SW 1271 (cell line): ENCODE measurements around the gene ZNF771.

Experiments used
- DNase-seq, 2 experiments: peaks; one replicate each; lab custom pipeline; 2025; lab: John Stamatoyannopoulos, UW

ZNF771 gene

GRCh38 chr16:30407102-30407803 lies at the start of gene ZNF771:
Gene ZNF771, plus strand, starts transcription at chr16:30407606. Its CDS starts 448 bp downstream, at chr16:30408054.
- DNase-seq = peak; percentile 61 to 86

GRCh38 chr16:30357715-30358576 lies 49.5 kb upstream of the ZNF771 start:
- no peak for DNase-seq

GRCh38 chr16:30358577-30358936 lies 48.8 kb upstream of the ZNF771 start:
- no peak for DNase-seq

- no peak for DNase-seq
Observed at GRCh38 chr16:30358990-30359870, 48.2 kb upstream of the ZNF771 start.

DNA sequence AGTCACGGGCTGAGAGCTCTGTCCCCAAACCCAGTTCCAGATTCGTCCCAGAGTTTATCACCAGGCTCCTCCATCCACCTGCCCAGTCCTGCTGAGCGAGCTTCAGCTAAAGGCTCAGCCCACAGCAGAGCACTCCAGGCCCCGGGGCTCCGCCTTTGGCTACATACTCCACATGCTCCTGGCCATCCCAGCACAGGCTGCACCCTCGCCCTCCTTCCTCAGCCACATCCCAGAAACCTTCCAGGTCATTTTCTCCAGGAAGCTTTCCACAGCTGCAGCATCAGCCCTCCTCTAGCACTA lies 47.6 kb upstream of the ZNF771 start:
- no peak for DNase-seq

GRCh38 chr16:30361180-30361579 lies 46.2 kb upstream of the ZNF771 start:
- DNase-seq = no peak

GRCh38 chr16:30365200-30365599 lies 42.2 kb upstream of the ZNF771 start:
- no peak for DNase-seq

- no peak for DNase-seq
Observed at GRCh38 chr16:30366511-30366910, 40.9 kb upstream of the ZNF771 start.

DNA sequence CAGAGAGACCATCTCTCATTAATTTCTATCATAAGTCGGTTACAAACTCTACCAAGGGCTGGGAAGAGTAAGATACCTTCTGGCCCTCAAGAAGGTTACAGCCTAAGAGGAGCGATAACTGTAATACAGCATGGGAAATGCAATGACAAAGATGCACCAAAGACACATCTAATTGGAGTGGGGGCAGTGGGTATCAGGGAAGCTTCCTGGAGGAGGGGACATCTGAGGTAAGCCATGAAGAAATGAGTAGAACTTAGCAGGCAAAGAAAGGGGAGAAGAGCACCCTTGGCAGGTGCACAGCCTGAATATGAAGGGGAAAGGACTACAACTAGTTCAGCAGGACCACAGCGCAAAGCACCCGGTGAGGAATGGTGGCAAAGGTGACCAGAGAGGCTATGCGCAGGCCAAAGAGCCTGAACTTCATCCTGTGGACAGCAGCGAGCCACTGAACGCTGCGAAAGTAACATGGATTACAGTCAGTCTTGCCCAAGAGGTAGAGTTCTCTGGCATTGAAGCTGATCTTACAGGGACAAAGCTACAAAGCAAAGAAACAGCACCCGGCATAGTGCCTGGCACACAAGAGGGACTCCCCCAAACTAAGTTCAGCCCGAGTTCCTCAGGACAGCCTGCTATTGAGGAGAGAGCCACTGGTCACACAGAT lies 39.9 kb upstream of the ZNF771 start:
- DNase-seq = no peak

DNA sequence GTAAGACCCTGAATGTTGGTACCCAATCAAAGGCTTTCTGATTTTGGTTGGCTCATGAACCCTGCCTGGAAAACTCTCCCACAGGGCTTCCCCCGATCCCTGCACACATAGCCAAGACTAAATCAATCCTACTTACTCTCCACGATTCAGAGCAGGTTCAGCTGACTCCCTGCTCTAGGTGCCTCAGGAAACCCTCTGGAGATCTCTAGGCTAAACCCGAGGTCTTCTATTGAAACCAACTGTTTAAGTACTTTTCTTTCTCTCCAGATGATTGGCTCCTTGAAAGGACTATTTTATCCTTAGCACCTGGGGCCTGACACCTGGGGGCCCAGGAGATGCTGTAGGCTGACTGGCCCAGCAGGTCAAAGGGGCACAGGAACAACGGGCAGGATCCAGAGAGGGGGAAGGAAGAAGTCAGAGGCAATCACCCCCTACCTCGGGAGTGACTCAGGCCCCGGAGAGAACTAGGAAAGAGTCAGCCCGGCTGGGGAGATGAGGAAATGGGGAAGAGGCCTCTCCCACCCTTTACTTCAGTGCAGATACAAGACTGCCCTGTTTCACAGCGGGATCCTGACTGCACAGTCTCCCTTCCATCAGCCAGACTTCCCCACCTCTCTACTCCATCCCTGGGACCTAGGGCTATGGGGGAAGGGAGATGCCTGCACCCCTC lies 39.1 kb upstream of the ZNF771 start:
- DNase-seq = no peak

DNA sequence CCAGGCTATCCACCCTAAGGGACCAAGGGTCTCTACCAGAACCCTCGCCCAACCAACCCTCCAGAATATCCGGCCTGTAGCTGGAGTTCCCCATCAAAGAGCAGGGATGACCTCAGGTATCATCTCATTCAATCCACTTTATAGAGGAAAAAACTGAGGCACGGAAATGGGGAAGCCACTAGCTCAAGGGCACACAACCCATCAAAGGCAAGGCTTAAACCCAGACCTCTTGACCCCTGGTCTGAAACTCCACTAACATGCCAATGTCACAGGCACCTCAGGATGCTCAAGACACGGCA lies 38.7 kb upstream of the ZNF771 start:
- no peak for DNase-seq

GRCh38 chr16:30369091-30369937 lies 38.1 kb upstream of the ZNF771 start:
- no peak for DNase-seq

DNA sequence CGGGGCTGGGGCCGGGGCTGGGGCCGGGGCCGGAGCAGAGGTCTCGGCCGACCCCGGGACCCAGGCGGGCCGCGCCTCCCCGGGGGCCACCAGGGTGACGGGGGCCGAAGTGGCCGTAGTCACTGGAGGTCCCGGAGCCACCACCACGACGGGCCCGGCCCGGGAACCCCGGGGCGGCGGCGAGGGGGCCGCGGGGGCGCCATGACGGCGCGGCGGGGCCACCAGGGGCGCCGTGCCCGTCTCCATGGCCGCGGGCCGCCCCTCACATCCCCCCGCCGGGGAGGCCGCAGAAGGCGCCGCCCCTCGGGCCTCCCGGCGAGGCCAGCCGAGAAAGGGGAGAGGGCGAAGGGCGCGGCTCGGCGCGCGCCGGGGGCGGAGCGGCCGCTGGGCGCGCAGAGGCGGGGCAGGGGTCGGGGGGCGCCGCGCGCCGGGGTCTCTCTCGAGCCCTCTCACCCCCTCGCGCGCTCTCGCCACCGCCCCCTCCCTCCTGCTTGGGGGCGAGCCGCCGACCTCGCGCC lies 37.4 kb upstream of the ZNF771 start:
- DNase-seq = no peak

DNA sequence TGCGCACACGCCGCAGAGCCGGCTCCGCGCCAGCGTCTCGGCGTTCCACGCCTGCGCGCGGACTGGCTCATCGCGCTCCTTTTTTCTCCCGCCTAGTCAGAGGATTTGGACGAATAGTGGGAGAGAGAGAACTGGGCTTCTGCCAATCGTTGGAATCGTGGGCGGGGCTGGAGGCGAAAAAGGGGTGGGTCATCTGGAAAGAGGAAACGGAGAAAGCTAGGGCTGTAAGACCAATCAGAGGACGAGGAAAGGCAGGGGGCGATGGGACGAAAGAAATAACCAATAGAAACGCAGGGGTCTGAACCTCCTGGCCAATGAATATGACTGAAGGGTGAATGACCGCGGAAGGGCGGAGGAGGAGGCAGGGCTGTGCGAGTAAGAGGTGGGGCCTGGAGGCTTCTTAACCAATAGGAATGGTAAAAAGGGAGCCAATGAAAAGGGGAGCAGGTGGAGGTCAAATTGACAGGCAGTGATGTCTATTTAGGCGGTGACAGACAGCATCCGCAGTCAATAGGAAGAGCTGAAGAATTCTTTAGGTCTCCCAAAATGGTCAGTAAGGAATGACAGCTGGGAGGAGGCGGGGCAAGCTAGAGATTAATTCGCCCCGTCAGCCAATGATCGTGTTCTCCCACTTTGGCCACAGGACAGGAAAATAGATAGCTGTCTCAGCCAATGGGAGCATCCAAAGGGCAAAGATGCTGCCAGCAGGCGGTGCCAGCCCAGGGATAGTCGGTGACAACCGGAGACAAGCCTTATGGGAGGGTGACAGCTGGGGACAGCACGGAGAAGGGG lies 36.8 kb upstream of the ZNF771 start, which contains the start of gene TBC1D10B:
Gene TBC1D10B, minus strand, starts transcription at position 39 of the 792 bp plus-strand sequence. CDS start 311 bp downstream, outside the sequence.
- DNase-seq = peak; percentile 99 to 100

- DNase-seq = no peak
Observed at GRCh38 chr16:30371248-30371816, 36.1 kb upstream of the ZNF771 start.

DNA sequence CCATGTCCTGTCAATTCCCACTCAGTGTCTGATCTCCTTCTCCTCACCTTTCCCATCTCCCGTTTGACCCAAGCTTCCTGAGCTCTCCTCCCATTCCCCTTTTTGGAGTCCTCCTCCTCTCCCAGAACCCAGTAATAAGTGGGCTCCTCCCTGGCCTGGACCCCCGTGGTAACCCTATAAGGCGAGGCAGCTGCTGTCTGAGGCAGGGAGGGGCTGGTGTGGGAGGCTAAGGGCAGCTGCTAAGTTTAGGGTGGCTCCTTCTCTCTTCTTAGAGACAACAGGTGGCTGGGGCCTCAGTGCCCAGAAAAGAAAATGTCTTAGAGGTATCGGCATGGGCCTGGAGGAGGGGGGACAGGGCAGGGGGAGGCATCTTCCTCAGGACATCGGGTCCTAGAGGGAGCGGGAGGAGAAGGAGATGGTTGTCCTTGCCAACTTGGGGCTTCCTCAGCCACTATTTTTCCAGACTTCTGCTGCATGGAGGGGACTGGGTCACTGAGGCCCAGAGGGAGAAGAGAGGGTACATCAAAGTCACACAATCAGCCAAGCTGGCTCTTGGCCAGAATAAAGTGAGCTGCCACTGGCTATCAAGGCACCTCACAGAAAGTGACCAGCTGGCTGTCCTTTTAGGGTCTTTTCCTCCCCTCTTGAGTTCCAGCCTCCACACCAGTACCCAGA lies 35.2 kb upstream of the ZNF771 start:
- DNase-seq = no peak

GRCh38 chr16:30372725-30373124 lies 34.7 kb upstream of the ZNF771 start:
- no peak for DNase-seq

- no peak for DNase-seq
Observed at GRCh38 chr16:30374538-30374937, 32.9 kb upstream of the ZNF771 start, which contains the start of gene MYL11. Gene MYL11, plus strand, starts transcription at chr16:30374802. Its CDS starts 56 bp downstream, at chr16:30374858.
